HEK293T (cell line): ENCODE data around the gene SLC25A21.
"Not testable (repeated sequence)": the region's sequence is repeated elsewhere in the genome, so short reads cannot be mapped to it uniquely, and the experiment has no call there.

Experiments
- ARNT ChIP-seq: fragments of 450-650 bp; IDR thresholded peaks from 2 replicates; pipeline ENCODE4 v1.6.1; 2017; ENCODE audit warnings: mild to moderate bottlenecking
- BHLHE40 ChIP-seq: fragments of 450-650 bp; IDR thresholded peaks from 2 replicates; pipeline ENCODE4 v1.6.1; 2016; ENCODE audit warnings: mild to moderate bottlenecking, moderate library complexity, borderline replicate concordance
- FOXA1 ChIP-seq: fragments of 450-650 bp; IDR thresholded peaks from 2 replicates; pipeline ENCODE4 v1.6.1; 2016; ENCODE audit warnings: mild to moderate bottlenecking
- HDGF ChIP-seq: fragments of 450-650 bp; IDR thresholded peaks from 2 replicates; pipeline ENCODE4 v1.6.1; 2017; ENCODE audit warnings: antibody characterized with exemption, borderline replicate concordance
- SP1 ChIP-seq: fragments of 450-650 bp; IDR thresholded peaks from 2 replicates; pipeline ENCODE4 v1.6.1; 2017
- SUZ12 ChIP-seq: fragments of 450-650 bp; IDR thresholded peaks from 2 replicates; pipeline ENCODE4 v1.6.1; 2016; ENCODE audit warnings: mild to moderate bottlenecking
- ZNF384 ChIP-seq: fragments of 450-650 bp; IDR thresholded peaks from 2 replicates; pipeline ENCODE4 v1.6.1; 2016

GRCh38 chr14:37184520-37184919 lies 12.1 kb upstream of the SLC25A21 start:
- not testable (repeated sequence) for TF ChIP-seq SP1, FOXA1, ARNT, ZNF384, BHLHE40, SUZ12, HDGF
